ENCODE data around the gene DHX35.

DNA sequence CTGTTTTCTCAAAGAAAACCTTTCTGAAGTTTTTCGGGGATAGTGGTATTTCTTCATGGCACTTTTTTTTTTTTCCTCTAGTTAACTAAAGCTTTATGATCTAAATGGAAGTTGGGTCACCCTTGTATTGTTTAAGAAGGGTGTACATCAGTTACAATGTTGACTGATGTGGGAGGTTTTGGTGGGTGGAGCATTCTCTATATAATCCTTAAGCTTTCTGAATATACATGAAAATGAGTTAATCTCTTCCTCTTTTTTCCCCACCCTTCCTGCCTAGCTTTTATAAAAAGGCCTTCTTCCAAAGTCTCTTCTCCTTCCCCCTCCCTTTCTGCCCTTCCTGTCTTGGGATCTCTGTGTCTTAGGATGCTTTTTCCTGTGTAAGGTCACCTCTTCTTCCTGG lies 47.2 kb downstream of the DHX35 start:
- TF ChIP-seq POLR2AphosphoS5 (IDR thresholded peaks at IDR 0.05; ENCODE audit: low read depth, low read length), result no peak
- no peak for TF ChIP-seq REST (IDR thresholded peaks at IDR 0.05; ENCODE audit: insufficient read depth in 1 of 2, low read depth in 2 of 2, low read length in 1 of 2)
- TF ChIP-seq, protein P1, sequence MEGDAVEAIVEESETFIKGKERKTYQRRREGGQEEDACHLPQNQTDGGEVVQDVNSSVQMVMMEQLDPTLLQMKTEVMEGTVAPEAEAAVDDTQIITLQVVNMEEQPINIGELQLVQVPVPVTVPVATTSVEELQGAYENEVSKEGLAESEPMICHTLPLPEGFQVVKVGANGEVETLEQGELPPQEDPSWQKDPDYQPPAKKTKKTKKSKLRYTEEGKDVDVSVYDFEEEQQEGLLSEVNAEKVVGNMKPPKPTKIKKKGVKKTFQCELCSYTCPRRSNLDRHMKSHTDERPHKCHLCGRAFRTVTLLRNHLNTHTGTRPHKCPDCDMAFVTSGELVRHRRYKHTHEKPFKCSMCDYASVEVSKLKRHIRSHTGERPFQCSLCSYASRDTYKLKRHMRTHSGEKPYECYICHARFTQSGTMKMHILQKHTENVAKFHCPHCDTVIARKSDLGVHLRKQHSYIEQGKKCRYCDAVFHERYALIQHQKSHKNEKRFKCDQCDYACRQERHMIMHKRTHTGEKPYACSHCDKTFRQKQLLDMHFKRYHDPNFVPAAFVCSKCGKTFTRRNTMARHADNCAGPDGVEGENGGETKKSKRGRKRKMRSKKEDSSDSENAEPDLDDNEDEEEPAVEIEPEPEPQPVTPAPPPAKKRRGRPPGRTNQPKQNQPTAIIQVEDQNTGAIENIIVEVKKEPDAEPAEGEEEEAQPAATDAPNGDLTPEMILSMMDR (IDR thresholded peaks at IDR 0.05), result no peak
- no peak for TF ChIP-seq SIN3A (IDR thresholded peaks at IDR 0.05; ENCODE audit: borderline replicate concordance, insufficient read depth, low read depth, low read length)
- no peak for TF ChIP-seq TCF7L2 (IDR thresholded peaks at IDR 0.05; ENCODE audit: low read depth, low read length)

Measured in Panc1 (cell line).